ENCODE measurements around the gene MS4A15.

The MS4A15 gene

DNA sequence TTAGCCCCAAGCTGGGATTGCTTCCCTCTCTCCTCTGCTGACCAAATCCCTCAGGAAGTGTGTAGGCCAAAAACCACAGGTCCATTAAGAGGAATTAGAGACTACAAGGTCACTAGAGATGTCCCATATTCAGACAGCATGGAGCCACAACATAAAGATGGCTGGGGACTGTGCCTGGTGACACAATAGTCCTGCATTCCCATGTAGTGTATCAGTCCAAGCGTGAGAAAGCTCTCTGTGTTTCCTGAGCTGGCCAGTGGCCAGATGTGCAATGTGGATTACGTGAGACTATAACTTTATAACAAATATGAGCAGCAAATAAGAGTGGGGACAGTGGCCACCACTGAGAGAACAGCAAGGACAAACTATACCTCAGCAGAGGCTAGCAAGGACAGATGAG lies 20.9 kb downstream of the MS4A15 start:
- DNase-seq (ENCODE audit: low read depth in 3 of 3): no peak

DNA sequence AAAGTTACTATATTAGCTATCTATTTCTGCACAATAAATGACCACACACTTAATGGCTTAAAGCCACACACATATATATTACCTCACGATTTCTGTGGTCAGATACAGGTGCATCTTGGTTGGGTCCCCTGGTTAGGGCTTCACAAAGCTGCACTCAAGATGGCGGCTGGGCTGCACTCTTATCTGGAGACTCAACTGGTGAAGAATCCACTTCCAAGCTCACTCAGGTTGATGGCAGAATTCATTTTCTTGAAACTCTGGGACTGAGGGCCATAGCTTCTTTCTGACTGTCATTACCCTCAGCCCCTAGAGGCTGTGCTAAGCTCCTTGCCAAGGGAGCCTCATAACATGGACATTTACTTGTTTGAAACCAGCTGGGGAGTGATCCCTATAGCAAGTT lies 23.4 kb downstream of the MS4A15 start:
- no peak for DNase-seq (ENCODE audit: low read depth in 3 of 3)

- no peak for DNase-seq (ENCODE audit: low read depth in 3 of 3)
Observed at GRCh38 chr11:60780774-60781173, 24.1 kb downstream of the MS4A15 start.

- no peak for DNase-seq (ENCODE audit: low read depth in 3 of 3)
Observed at GRCh38 chr11:60781286-60781980, 24.8 kb downstream of the MS4A15 start.

GRCh38 chr11:60781981-60782316 lies 25.3 kb downstream of the MS4A15 start:
- no peak for DNase-seq (ENCODE audit: low read depth in 3 of 3)

GRCh38 chr11:60782393-60783140 lies 25.9 kb downstream of the MS4A15 start:
- no peak for DNase-seq (ENCODE audit: low read depth in 3 of 3)

- no peak for DNase-seq (ENCODE audit: low read depth in 3 of 3)
Observed at GRCh38 chr11:60783141-60783484, 26.4 kb downstream of the MS4A15 start.

DNA sequence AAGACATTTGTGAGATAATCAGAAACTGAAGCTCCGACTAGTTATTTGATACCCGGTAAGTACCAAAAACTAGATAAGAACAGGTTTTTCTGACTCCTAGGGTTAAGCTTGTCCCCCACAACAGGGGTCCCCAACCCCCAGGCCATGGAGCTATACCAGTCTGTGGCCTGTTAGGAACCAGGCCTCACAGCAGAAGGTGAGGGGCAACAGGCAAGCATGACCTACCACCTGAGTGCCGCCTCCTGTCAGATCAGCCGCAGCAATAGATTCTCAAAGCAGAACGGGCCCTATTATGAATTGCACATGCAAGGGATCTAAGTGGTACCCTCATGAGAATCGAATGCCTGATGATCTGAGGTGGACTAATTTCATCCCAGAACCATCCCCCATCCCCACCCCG lies 27.2 kb downstream of the MS4A15 start:
- no peak for DNase-seq (ENCODE audit: low read depth in 3 of 3)

DNA sequence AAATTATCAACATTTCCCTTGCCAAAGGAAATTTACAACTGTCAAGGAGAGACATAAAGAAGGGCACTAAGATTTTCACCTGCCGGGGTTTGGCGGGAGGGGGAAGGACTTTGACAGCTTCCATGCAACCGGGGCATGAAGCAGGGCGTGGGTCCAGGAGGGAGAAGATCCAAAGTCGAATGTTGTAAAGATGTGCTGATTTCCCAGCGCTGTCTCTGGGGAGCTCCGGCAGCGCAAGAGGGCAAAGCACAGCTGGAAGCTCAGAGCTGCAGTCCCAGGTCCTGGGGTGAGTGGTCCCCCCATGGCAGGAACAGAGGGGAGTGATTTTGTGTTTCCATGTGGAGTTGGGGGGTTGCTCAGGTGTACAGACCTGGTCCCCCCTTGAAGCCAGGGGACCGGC lies 28.5 kb downstream of the MS4A15 start, which contains the start of gene MS4A10:
Gene MS4A10 (plus strand): TSS at position 198 of the 400 bp plus-strand sequence. CDS start 5,003 bp downstream, outside the sequence.
- DNase-seq (ENCODE audit: low read depth in 3 of 3): no peak

GRCh38 chr11:60785806-60786361 lies 29.2 kb downstream of the MS4A15 start:
- no peak for DNase-seq (ENCODE audit: low read depth in 3 of 3)

GRCh38 chr11:60786811-60787567 lies 30.3 kb downstream of the MS4A15 start:
- DNase-seq (ENCODE audit: low read depth in 3 of 3): no peak

DNA sequence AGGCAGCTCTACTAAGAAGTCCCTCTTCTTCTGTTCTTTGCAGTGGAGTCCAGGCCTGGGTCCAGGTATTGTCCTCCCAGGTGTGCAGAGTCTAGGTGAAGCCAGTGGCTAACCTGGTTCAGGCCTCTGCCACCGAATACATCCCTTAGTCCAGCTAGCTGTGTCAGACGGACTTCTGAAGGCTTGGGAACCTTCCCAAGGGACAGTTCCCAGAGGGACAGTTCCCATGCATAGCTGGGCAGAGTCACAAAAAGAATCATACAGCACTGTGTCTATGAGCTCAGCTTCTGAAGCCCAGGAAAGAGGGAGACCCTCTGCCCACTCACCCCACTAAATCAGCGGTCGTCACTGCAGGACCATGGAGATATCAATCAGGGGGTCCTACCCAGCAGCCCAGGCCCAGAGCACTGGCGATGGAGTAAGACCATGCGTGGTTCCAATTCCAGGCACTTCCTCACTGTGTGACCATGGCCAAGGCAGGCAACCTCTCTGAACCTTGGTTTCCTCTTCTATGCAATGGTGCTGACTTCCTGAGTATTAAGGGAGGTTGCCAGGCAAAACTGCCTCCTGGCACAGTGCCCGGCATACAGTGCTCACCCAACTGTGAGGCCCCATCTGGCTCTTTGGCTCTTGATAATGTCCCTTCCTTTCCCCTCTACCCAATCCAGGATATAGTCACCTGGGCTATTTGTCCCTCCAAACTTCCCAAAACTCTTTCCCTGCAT lies 31.9 kb downstream of the MS4A15 start:
- no peak for DNase-seq (ENCODE audit: low read depth in 3 of 3)

DNA sequence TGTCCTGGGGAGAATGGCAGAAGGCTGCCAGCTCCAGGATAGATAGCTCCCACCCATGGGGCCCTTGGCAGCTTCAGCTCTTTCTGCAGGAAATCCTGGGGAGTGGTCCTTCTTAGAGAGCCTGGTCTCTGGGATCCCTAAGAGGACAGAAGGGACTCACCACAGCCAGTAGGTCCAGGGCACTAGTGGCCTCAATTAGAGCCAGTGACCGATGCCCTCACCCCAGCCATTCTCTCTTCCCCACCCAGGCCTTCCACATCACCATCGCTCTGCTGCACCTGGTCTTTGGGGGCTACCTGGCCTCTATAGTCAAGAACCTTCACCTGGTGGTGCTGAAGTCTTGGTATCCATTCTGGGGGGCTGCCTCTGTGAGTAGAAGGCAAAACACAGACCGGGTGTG lies 34.1 kb downstream of the MS4A15 start:
- no peak for DNase-seq (ENCODE audit: low read depth in 3 of 3)

- DNase-seq (ENCODE audit: low read depth in 3 of 3): no peak
Observed at GRCh38 chr11:60791153-60791933, 34.7 kb downstream of the MS4A15 start.

- no peak for DNase-seq (ENCODE audit: low read depth in 3 of 3)
Observed at GRCh38 chr11:60792521-60792920, 35.9 kb downstream of the MS4A15 start.

- DNase-seq (ENCODE audit: low read depth in 3 of 3): no peak
Observed at GRCh38 chr11:60795291-60795690, 38.6 kb downstream of the MS4A15 start.

GRCh38 chr11:60797846-60798630 lies 41.4 kb downstream of the MS4A15 start:
- no peak for DNase-seq (ENCODE audit: low read depth in 3 of 3)

- no peak for DNase-seq (ENCODE audit: low read depth in 3 of 3)
Observed at GRCh38 chr11:60798631-60799030, 42.0 kb downstream of the MS4A15 start.

- DNase-seq (ENCODE audit: low read depth in 3 of 3): no peak
Observed at GRCh38 chr11:60801194-60801593, 44.5 kb downstream of the MS4A15 start.

- no peak for DNase-seq (ENCODE audit: low read depth in 3 of 3)
Observed at GRCh38 chr11:60803273-60803936, 46.7 kb downstream of the MS4A15 start.

All from stimulated activated CD4-positive, alpha-beta T cell treated with anti-CD3 and anti-CD28 coated beads, TNF-alpha, amount 100 ng/mL, for 48 hours (primary cell).